Measurements from ENCODE around the gene SMYD3. TPM values are rescaled to one million over a fixed set of nuclear protein-coding genes. Genes with fewer than 3 reads are reported as not detected.

The SMYD3 gene
- total and polyA plus RNA-seq, 9 of the 15 experiments (the other 6 are each of a cell fraction or from before 2014, with no cell fraction given), result 128 to 440 (median 197) TPM

DNA sequence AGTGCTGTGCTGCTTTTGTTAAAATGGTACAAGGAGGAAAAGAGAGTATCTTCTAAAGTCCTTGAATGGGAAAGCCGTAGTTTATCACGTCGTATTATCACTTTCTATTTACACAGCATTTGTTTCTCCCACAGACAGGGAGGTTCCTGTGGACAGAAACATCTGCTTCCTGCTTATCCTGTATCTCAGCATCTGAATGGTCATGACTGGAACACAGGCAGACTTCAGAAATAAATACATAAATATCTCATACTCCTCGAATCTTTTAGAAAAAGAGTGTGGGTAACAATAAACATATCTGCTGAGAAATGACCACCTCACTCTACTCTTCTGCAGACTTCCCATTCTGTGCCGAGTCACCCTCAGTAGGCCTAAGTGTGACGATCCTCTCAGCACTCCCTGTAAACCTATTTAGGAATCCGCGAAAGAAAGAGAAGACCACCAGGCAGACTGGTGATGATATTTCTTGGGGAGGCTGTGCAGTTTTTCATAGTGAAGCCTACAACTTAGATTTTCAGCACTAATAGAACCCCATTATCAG is 393.5 kb downstream of the SMYD3 start (continued):
- TF ChIP-seq ZMIZ1 (IDR thresholded peaks at IDR 0.05; ENCODE audit: low read depth in 2 of 2, low read length in 2 of 2) (peak in 1 of 2 experiments; percentile 80; a peak in 2 of 4 replicates), ZC3H8 (IDR thresholded peaks at IDR 0.05) (no peak), PCBP2 (IDR thresholded peaks at IDR 0.05; ENCODE audit: low read depth, low read length, poor library complexity, severe bottlenecking) (no peak), MAFG (tag; conservative IDR thresholded peaks at IDR 0.05) (peak; percentile 40; the same call in 1 of the 2 replicates), HNRNPH1 (optimal IDR thresholded peaks at IDR 0.05; ENCODE audit: low read depth, low read length) (no peak), PREB (CRISPR knock-in tag; IDR thresholded peaks at IDR 0.05) (no peak), SMARCA5 (IDR thresholded peaks at IDR 0.05) (no peak), CHAMP1 (IDR thresholded peaks at IDR 0.05) (peak; percentile 58; the same call in 1 of the 2 replicates), SAFB (IDR thresholded peaks at IDR 0.05; ENCODE audit: borderline replicate concordance, low read depth, low read length) (no peak), COPS2 (conservative IDR thresholded peaks at IDR 0.05) (no peak), PBX2 (CRISPR knock-in tag; IDR thresholded peaks at IDR 0.05; ENCODE audit: low read depth) (no peak), PBX2 (tag; conservative IDR thresholded peaks at IDR 0.05; ENCODE audit: low read depth) (no peak; the same call in none of the 2 replicates), FUS (optimal IDR thresholded peaks at IDR 0.05; ENCODE audit: low read depth, low read length) (no peak)
- TF ChIP-seq, protein P1, sequence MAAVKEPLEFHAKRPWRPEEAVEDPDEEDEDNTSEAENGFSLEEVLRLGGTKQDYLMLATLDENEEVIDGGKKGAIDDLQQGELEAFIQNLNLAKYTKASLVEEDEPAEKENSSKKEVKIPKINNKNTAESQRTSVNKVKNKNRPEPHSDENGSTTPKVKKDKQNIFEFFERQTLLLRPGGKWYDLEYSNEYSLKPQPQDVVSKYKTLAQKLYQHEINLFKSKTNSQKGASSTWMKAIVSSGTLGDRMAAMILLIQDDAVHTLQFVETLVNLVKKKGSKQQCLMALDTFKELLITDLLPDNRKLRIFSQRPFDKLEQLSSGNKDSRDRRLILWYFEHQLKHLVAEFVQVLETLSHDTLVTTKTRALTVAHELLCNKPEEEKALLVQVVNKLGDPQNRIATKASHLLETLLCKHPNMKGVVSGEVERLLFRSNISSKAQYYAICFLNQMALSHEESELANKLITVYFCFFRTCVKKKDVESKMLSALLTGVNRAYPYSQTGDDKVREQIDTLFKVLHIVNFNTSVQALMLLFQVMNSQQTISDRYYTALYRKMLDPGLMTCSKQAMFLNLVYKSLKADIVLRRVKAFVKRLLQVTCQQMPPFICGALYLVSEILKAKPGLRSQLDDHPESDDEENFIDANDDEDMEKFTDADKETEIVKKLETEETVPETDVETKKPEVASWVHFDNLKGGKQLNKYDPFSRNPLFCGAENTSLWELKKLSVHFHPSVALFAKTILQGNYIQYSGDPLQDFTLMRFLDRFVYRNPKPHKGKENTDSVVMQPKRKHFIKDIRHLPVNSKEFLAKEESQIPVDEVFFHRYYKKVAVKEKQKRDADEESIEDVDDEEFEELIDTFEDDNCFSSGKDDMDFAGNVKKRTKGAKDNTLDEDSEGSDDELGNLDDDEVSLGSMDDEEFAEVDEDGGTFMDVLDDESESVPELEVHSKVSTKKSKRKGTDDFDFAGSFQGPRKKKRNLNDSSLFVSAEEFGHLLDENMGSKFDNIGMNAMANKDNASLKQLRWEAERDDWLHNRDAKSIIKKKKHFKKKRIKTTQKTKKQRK (IDR thresholded peaks at IDR 0.05; ENCODE audit: borderline replicate concordance, low read depth, low read length), result no peak

Measured in K562 (cell line).